Stomach (tissue), 9 donors: Measurements from ENCODE around the gene SNTA1. TPM values are rescaled to one million over a fixed set of nuclear protein-coding genes. Genes with fewer than 3 reads are reported as not detected.

Experiments used
- DNase-seq, 2 donors: peaks; one replicate each; pipeline versions ENCODE4 v3.0.0 to v3.0.0-alpha.2; 2013 to 2019
- H3K27ac ChIP-seq, 5 donors: fragments of 200-600 bp in 4 of 5; sonication (generic) in 4 of 5; one replicate each; pipeline ENCODE4 v1.5.1; 2013 to 2019; ENCODE audit warnings: mild to moderate bottlenecking in 1 of 5, moderate library complexity in 1 of 5
- H3K27me3 ChIP-seq, 3 donors: fragments of 200-600 bp; sonication (generic); one replicate each; pipeline ENCODE4 v1.5.1; 2017 to 2019; ENCODE audit warnings: mixed run types in 1 of 3
- H3K36me3 ChIP-seq, 4 donors: fragments of 200-600 bp; sonication (generic); 1 replicate in 3 of 4; 2 replicates in 1 of 4; pipeline ENCODE4 v1.5.1; 2016 to 2019
- H3K4me1 ChIP-seq, 4 donors: fragments of 200-600 bp; sonication (generic); one replicate each; pipeline ENCODE4 v1.5.1; 2016 to 2019
- H3K4me3 ChIP-seq, 4 donors: fragments of 200-600 bp; sonication (generic) in 3 of 4; one replicate each; pipeline ENCODE4 v1.5.1; 2016 to 2019; ENCODE audit warnings: mild to moderate bottlenecking in 1 of 4
- H3K9me3 ChIP-seq, 4 donors: fragments of 200-600 bp; sonication (generic); one replicate each; pipeline ENCODE4 v1.5.1; 2016 to 2019
- EP300 ChIP-seq: sonication (generic); formaldehyde crosslinking; IDR thresholded peaks from one replicate; pipeline ENCODE4 v1.6.1; 2017; ENCODE audit warnings: antibody characterized with exemption
- POLR2A ChIP-seq, 4 donors: fragments of 450-650 bp; IDR thresholded peaks; one replicate each; pipeline ENCODE4 v1.6.1; 2016; ENCODE audit warnings: antibody characterized with exemption in 4 of 4, control low read depth in 2 of 4, mild to moderate bottlenecking in 1 of 4, moderate library complexity in 1 of 4
- POLR2AphosphoS5 ChIP-seq, 3 donors: sonication (generic); formaldehyde crosslinking; IDR thresholded peaks; one replicate each; pipeline ENCODE4 v1.6.1; 2016; ENCODE audit warnings: antibody characterized with exemption in 3 of 3
- WGBS, 5 donors: extraction: QIAGEN DNeasy Blood & Tissue Kit in 3 of 5; methylation state at CpG; one replicate each; pipeline versions ENCODE4 v1.1.5 to v1.1.7; 2013 to 2018; 5-methylcytosine and 5-hydroxymethylcytosine counted together
- intact Hi-C: fragments of 100-400 bp; cut with DNase I; formaldehyde crosslinking; loops from one replicate; pipeline ENCODE4 v1.15.1; 2023; ENCODE audit warnings: low total_unique reads
- polyA plus RNA-seq, 3 donors: library from polyadenylated mRNA; stranded (reverse); fragments of 200-250 nt; gene quantifications; one replicate each; pipeline ENCODE4 v1.2.3, GENCODE V29; 2013
- total RNA-seq, 5 donors: library from RNA; depleted of rRNA; stranded (reverse); fragments of >200 nt; gene quantifications; one replicate each; pipeline versions ENCODE4 v1.1.0 to v1.2.3, GENCODE V29; 2014 to 2016
- TF ChIP-seq, protein P1 (sequence below), 7 experiments: fragments of 450-650 bp in 4 of 7; fragments of 200-600 bp in 3 of 7; sonication (generic) in 3 of 7; IDR thresholded peaks; one replicate each; pipeline ENCODE4 v1.5.1; 2016 to 2019; ENCODE audit warnings: antibody characterized with exemption in 7 of 7, control low read depth in 2 of 7, mild to moderate bottlenecking in 1 of 7
- donor health status: healthy with polysubstance abuse.
- donor health status: Bipolar disorder and iron deficiency.
- donor health status: healthy.

Gene SNTA1
- total and polyA plus RNA-seq, 8 donors = 8.8 to 40.8 (median 22.6) TPM

DNA sequence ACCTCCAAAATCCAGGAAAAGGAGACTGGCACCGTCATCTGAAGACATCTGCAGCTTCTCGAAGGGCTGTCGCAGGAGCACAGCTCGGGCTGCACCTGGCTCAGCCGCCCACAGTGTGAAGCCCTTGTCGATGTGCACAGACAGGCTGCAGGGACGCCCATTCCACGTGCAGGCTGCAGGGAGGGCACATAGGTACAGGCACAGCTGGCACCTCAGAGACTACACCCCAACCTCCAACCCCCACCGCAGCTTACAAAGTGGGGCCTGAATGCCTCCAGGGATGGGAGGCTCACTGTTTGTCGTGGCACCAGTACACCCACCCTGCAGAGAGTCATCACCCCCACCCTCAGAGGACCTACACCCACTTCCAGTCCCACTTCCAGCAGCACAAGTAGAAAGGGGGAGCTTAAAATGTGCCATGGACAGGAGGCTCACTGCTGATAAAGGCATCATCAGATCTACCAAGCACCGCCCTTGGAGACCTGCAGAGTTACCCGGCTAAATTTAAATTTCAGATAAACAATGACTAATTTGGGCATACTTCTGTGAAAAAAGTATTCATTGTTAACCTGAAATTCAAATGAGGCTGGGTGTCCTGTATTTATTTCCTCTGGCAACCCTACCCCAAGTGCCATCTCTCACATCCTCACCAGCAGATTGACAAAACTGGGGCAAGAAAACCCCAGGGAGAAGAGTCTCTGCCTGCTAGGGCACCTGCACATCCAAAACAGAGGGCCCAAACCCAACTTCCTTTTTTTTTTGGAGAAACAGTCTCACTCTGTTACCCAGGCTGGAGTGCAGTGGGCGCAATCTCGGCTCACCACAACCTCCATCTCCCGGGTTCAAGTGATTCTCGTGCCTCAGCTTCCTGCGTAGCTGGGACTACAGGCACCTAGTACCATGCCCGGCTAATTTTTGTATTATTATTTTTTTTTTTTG, 34.6 kb downstream of the SNTA1 start:
- Histone ChIP-seq H3K36me3 (peaks cover 17 to 78% (median 62%) of the 10 kb centered on the region in 4 donors), H3K4me3 (no peak overlapping the region)
- TF ChIP-seq POLR2A (IDR thresholded peaks at IDR 0.05) (no peak), EP300 (no peak), POLR2AphosphoS5 (IDR thresholded peaks at IDR 0.05) (no peak)
- TF ChIP-seq, protein P1, sequence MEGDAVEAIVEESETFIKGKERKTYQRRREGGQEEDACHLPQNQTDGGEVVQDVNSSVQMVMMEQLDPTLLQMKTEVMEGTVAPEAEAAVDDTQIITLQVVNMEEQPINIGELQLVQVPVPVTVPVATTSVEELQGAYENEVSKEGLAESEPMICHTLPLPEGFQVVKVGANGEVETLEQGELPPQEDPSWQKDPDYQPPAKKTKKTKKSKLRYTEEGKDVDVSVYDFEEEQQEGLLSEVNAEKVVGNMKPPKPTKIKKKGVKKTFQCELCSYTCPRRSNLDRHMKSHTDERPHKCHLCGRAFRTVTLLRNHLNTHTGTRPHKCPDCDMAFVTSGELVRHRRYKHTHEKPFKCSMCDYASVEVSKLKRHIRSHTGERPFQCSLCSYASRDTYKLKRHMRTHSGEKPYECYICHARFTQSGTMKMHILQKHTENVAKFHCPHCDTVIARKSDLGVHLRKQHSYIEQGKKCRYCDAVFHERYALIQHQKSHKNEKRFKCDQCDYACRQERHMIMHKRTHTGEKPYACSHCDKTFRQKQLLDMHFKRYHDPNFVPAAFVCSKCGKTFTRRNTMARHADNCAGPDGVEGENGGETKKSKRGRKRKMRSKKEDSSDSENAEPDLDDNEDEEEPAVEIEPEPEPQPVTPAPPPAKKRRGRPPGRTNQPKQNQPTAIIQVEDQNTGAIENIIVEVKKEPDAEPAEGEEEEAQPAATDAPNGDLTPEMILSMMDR (IDR thresholded peaks at IDR 0.05) = no peak

DNA sequence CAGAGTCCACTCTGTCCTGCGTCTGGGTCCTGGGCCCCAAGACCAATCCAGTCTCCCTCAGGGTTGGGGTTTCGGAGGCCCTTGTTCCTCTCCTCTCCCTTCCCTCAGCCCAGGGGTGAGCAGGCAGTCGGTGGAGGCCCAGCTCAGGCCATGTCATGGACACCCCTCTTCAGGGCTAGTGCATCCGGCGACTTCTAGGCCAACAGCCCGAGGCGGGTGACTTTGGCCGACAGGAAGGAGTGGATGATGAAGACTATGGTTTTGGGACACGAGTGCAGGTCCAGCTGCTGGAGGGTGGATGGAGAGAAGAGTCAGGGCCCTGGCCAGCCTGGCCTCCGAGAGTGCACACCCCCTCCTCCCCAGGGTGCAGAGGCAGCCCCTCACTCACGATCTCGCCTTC, 35.2 kb downstream of the SNTA1 start:
- intact Hi-C loops = no loop called here
- Histone ChIP-seq H3K27ac (no peak overlapping the region), H3K4me3 (no peak overlapping the region), H3K9me3 (no peaks in the 10 kb centered on the region), H3K4me1 (peaks cover 0 to 14% (median 0%) of the 10 kb centered on the region in 4 donors), H3K36me3 (peaks cover 17 to 77% (median 62%) of the 10 kb centered on the region in 4 donors), H3K27me3 (no peaks in the 10 kb centered on the region)
- WGBS, 5 donors = 83 to 94% (median 91%) methylated on average over 3 to 12 of the region's 12 CpGs
- TF ChIP-seq, protein P1 (IDR thresholded peaks at IDR 0.05) = no peak
- DNase-seq = no peak

More for the DNA sequence above, 34.6 kb downstream of the SNTA1 start:
- no peaks in the 10 kb centered on the region for H3K9me3 ChIP-seq
- intact Hi-C loops = no loop called here
- no peak for DNase-seq
- peaks cover 0 to 9% (median 0%) of the 10 kb centered on the region in 4 donors for H3K4me1 ChIP-seq
- H3K27ac ChIP-seq = no peak overlapping the region
- H3K27me3 ChIP-seq = no peaks in the 10 kb centered on the region
- 80 to 90% (median 86%) methylated on average over 18 of the region's 18 CpGs for WGBS, 5 donors

DNA sequence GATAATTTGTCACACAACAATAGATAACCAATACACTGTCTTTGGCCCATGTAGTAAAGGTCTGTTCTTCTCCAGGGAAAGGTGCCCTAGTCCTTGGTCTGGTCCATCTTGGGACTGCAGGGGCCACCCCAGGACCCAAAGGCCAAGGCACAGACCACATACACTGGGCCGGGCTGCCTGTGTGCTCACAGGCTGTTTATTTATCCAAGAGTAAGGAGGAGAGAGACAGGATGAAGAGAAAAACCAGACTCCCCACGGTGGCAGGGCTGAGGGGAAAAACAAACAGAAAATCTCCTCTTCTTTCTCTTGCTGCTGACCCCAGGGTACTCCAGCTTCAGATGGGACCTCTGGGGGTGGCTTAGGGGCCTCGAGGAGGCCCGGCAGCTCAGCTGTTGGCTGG, 35.8 kb downstream of the SNTA1 start:
- intact Hi-C loops = no loop called here

DNA sequence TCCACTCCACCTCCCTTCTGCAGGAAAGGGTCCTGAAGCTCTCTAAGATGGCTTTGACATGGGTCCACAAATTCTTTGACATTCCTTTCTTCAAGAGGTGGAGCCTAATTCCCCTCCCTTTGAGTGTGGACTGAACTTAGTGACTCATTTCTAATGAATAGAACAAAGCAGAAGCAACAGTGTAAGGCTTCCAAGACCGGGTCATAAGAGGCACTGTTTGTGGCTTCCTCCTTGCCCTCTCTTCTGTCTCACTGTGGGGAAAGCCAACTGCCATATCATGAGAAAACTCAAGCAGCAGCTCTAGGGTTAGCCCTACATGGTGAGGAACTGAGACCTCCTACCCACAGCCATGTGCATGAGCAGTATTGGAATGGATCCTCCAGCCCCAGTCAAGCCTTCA, 36.3 kb downstream of the SNTA1 start:
- no peaks in the 10 kb centered on the region for H3K9me3 ChIP-seq
- WGBS, 5 donors = 79 to 90% (median 83%) methylated on average over 1 of the region's 1 CpG
- H3K36me3 ChIP-seq = peaks cover 13 to 66% (median 56%) of the 10 kb centered on the region in 4 donors
- peaks cover 2 to 18% (median 5%) of the 10 kb centered on the region in 4 donors for H3K4me1 ChIP-seq
- DNase-seq = no peak
- H3K27me3 ChIP-seq = no peaks in the 10 kb centered on the region
- no peak for TF ChIP-seq POLR2AphosphoS5 (IDR thresholded peaks at IDR 0.05)
- no peak for TF ChIP-seq EP300
- TF ChIP-seq, protein P1 (IDR thresholded peaks at IDR 0.05) = no peak
- TF ChIP-seq POLR2A (IDR thresholded peaks at IDR 0.05) = no peak
- H3K4me3 ChIP-seq = no peak overlapping the region
- intact Hi-C loops = no loop called here
- H3K27ac ChIP-seq = no peak overlapping the region

More for the DNA sequence above, 35.8 kb downstream of the SNTA1 start:
- Histone ChIP-seq H3K4me1 (peaks cover 0 to 14% (median 1%) of the 10 kb centered on the region in 4 donors), H3K4me3 (no peak overlapping the region), H3K36me3 (peaks cover 17 to 72% (median 61%) of the 10 kb centered on the region in 4 donors), H3K27me3 (no peaks in the 10 kb centered on the region), H3K27ac (no peak overlapping the region), H3K9me3 (no peaks in the 10 kb centered on the region)
- no peak for TF ChIP-seq POLR2AphosphoS5 (IDR thresholded peaks at IDR 0.05)
- no peak for TF ChIP-seq EP300
- TF ChIP-seq, protein P1 (IDR thresholded peaks at IDR 0.05) = no peak
- no peak for TF ChIP-seq POLR2A (IDR thresholded peaks at IDR 0.05)
- 43 to 67% (median 59%) methylated on average over 2 to 4 of the region's 4 CpGs for WGBS, 5 donors
- no peak for DNase-seq
